ENCODE measurements around the gene TTC23L. TPM values are rescaled to one million over a fixed set of nuclear protein-coding genes. Genes with fewer than 3 reads are reported as not detected.
"Not testable (repeated sequence)": the region's sequence is repeated elsewhere in the genome, so short reads cannot be mapped to it uniquely, and the experiment has no call there.

Gene TTC23L
- total RNA-seq, 4 donors from 2014 or later, result 0.15 to 2.0 TPM; not detected in 2

GRCh38 chr5:34826347-34826746 lies 12.6 kb upstream of the TTC23L start:
- H3K27me3 ChIP-seq, result no peaks in the 10 kb centered on the region
- intact Hi-C loops (cut with DNase I; ENCODE audit: low total_unique reads), result no loop called here
- H3K4me1 ChIP-seq, result no peaks in the 10 kb centered on the region
- no peaks in the 10 kb centered on the region for H3K9me3 ChIP-seq
- H3K4me3 ChIP-seq, result no peak overlapping the region
- DNase-seq, result no peak
- no peak overlapping the region for H3K27ac ChIP-seq
- TF ChIP-seq CTCF (IDR thresholded peaks at IDR 0.05), result no peak
- H3K36me3 ChIP-seq, result no peaks in the 10 kb centered on the region

GRCh38 chr5:34827588-34828506 lies 11.1 kb upstream of the TTC23L start:
- Histone ChIP-seq H3K27ac (no peak overlapping the region), H3K27me3 (no peaks in the 10 kb centered on the region), H3K9me3 (no peaks in the 10 kb centered on the region), H3K4me1 (no peaks in the 10 kb centered on the region), H3K4me3 (no peak overlapping the region), H3K36me3 (no peaks in the 10 kb centered on the region)
- TF ChIP-seq CTCF (IDR thresholded peaks at IDR 0.05) (no peak), POLR2A (IDR thresholded peaks at IDR 0.05) (no peak)
- DNase-seq, result no peak
- intact Hi-C loops (cut with DNase I; ENCODE audit: low total_unique reads), result no loop called here

GRCh38 chr5:34830827-34831226 lies 8.1 kb upstream of the TTC23L start:
- H3K4me3 ChIP-seq; H3K27me3 ChIP-seq; DNase-seq; H3K4me1 ChIP-seq; H3K9me3 ChIP-seq; intact Hi-C loops (cut with DNase I; ENCODE audit: low total_unique reads); H3K27ac ChIP-seq; H3K36me3 ChIP-seq: not testable (repeated sequence)

- H3K27me3 ChIP-seq, result no peaks in the 10 kb centered on the region
- no peak overlapping the region for H3K4me3 ChIP-seq
- no peaks in the 10 kb centered on the region for H3K36me3 ChIP-seq
- no peaks in the 10 kb centered on the region for H3K4me1 ChIP-seq
- H3K9me3 ChIP-seq, result no peaks in the 10 kb centered on the region
- no peak for DNase-seq
- intact Hi-C loops (cut with DNase I; ENCODE audit: low total_unique reads), result no loop called here
- H3K27ac ChIP-seq, result no peak overlapping the region
- TF ChIP-seq POLR2A (IDR thresholded peaks at IDR 0.05), result no peak
- TF ChIP-seq CTCF (IDR thresholded peaks at IDR 0.05), result no peak
Observed at GRCh38 chr5:34831303-34831702, 7.7 kb upstream of the TTC23L start.

- TF ChIP-seq CTCF (IDR thresholded peaks at IDR 0.05), result no peak
- TF ChIP-seq POLR2A (IDR thresholded peaks at IDR 0.05), result no peak
- Histone ChIP-seq H3K4me1 (no peaks in the 10 kb centered on the region), H3K4me3 (no peak overlapping the region), H3K27ac (no peak overlapping the region), H3K27me3 (no peaks in the 10 kb centered on the region), H3K36me3 (no peaks in the 10 kb centered on the region), H3K9me3 (no peaks in the 10 kb centered on the region)
- DNase-seq, result no peak
- intact Hi-C loops (cut with DNase I; ENCODE audit: low total_unique reads), result no loop called here
Observed at GRCh38 chr5:34832568-34832967, 6.4 kb upstream of the TTC23L start.
